Rectal smooth muscle tissue (tissue), 1 donor: ENCODE measurements around the gene SIRPA.

ENCODE experiments used
- H3K27ac ChIP-seq: one replicate; pipeline ENCODE4 v1.7.0; 2013; ENCODE audit warnings: low read depth, low read length, inconsistent platforms
- H3K27me3 ChIP-seq: one replicate; pipeline ENCODE4 v1.7.0; 2013; ENCODE audit warnings: low read length; ENCODE audit not compliant: control insufficient read depth, insufficient read depth
- H3K36me3 ChIP-seq: one replicate; pipeline ENCODE4 v1.7.0; 2013; ENCODE audit warnings: low read length; ENCODE audit not compliant: control insufficient read depth, insufficient read depth
- H3K4me1 ChIP-seq: one replicate; pipeline ENCODE4 v1.7.0; 2013; ENCODE audit warnings: low read length; ENCODE audit not compliant: control insufficient read depth, insufficient read depth
- H3K4me3 ChIP-seq: one replicate; pipeline ENCODE4 v1.7.0; 2013; ENCODE audit warnings: low read length
- H3K9ac ChIP-seq: one replicate; pipeline ENCODE4 v1.7.0; 2013; ENCODE audit warnings: low read length

The SIRPA gene

DNA sequence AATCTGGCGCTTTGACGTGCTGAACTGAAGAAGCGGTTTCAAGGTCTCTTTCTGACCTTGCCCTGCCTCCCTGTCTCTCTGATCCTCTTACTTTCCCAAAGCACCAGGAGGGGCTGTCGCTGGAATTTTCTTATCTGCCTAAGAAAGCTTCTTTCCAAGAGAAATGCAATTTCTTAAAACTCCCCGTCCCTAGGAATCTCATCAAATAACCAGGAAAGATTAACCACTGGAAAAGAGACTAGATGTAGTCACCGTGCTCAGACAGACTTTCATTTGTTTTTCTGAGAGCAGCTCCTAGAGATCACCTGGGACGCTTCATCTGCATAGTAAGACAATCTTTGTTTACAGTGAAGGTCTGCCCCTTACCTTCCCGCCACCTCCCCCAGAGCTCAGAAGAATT is 60.0 kb downstream of the SIRPA start:
- H3K4me3 ChIP-seq = no peak overlapping the region
- no peaks in the 10 kb centered on the region for H3K27me3 ChIP-seq
- no peak overlapping the region for H3K9ac ChIP-seq
- no peaks in the 10 kb centered on the region for H3K36me3 ChIP-seq
- H3K27ac ChIP-seq = no peak overlapping the region
- no peaks in the 10 kb centered on the region for H3K4me1 ChIP-seq

DNA sequence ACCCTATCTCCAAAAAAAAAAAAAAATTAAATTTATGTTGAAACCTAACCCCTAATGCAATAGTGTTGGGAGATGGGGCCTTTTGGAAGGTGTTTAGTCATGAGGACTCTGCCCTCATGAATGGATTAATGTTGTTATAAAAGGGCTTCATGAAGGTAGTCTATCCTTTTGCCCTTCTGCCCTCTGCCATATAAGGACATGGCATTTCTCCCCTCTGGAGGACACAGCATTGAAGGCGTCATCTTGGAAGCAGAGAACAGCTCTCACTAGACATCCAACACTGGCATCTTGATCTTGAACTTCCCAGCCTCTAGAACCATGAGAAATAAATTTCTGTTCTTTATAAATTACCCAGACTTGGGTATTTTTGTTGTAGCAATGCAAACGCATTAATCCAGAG is 63.2 kb downstream of the SIRPA start:
- no peak overlapping the region for H3K4me3 ChIP-seq
- no peak overlapping the region for H3K27ac ChIP-seq
- no peaks in the 10 kb centered on the region for H3K36me3 ChIP-seq
- H3K4me1 ChIP-seq = no peaks in the 10 kb centered on the region
- H3K27me3 ChIP-seq = no peaks in the 10 kb centered on the region
- no peak overlapping the region for H3K9ac ChIP-seq

DNA sequence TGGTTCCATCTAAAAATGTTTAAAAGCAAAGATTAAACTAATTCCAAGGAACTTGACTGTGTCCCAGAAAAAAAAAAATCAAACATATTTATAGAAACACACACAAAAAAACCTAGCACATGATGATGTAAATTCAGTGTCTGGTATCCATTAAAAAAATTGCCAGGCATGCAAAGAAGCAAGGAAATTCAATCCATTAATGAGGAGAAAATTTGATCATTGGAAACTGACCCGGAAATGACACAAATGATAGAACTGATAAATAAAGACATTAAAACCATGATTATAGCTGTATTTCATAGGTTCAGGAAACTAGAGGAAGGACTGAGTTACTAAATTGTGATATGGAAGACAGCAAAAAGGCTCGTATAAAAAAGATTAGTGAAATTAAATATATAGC is 63.9 kb downstream of the SIRPA start:
- Histone ChIP-seq H3K27ac (no peak overlapping the region), H3K4me3 (no peak overlapping the region), H3K36me3 (no peaks in the 10 kb centered on the region), H3K9ac (no peak overlapping the region), H3K4me1 (no peaks in the 10 kb centered on the region), H3K27me3 (no peaks in the 10 kb centered on the region)

DNA sequence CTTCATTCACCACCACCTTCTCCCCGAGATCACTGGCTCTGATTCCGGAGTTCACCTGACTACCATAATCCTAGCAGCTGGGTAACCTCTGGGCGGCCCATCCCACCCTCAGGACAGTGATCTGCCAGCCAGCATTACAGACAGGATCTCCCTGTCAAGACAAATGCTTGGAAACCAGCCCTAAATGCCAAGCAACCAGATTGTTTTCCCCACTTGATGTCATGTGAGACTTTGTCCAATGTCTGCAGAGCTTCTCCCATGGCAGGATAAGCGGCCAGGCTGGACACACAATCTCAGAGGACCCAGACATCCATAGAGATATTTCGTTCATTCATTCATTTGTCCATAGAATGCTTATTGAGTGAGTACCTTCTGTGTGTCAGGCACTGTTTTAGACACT is 66.2 kb downstream of the SIRPA start:
- Histone ChIP-seq H3K27me3 (no peaks in the 10 kb centered on the region), H3K27ac (no peak overlapping the region)

DNA sequence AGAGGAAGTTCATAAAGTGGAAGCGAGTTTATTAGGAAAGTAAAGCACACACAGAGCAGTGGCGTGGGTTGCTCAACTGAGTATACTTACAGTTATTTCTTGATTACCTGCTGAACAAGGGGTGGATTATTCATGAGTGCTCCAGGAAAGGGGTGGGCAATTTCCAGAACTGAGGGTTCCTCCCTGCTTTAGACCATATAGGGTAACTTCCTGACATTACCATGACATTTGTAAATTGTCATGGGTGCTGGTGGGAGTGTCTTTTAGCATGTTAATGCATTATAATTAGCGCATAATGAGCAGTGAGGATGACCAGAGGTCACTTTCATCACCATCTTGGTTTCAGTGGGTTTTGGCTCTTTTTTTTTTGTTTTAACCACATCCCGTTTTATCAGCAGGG is 68.9 kb downstream of the SIRPA start:
- Histone ChIP-seq H3K4me1 (no peaks in the 10 kb centered on the region), H3K4me3 (no peak overlapping the region), H3K9ac (no peak overlapping the region), H3K27ac (no peak overlapping the region), H3K36me3 (no peaks in the 10 kb centered on the region), H3K27me3 (no peaks in the 10 kb centered on the region)

More for the DNA sequence above, 66.2 kb downstream of the SIRPA start:
- Histone ChIP-seq H3K36me3 (no peaks in the 10 kb centered on the region), H3K4me3 (no peak overlapping the region), H3K9ac (no peak overlapping the region), H3K4me1 (no peaks in the 10 kb centered on the region)

DNA sequence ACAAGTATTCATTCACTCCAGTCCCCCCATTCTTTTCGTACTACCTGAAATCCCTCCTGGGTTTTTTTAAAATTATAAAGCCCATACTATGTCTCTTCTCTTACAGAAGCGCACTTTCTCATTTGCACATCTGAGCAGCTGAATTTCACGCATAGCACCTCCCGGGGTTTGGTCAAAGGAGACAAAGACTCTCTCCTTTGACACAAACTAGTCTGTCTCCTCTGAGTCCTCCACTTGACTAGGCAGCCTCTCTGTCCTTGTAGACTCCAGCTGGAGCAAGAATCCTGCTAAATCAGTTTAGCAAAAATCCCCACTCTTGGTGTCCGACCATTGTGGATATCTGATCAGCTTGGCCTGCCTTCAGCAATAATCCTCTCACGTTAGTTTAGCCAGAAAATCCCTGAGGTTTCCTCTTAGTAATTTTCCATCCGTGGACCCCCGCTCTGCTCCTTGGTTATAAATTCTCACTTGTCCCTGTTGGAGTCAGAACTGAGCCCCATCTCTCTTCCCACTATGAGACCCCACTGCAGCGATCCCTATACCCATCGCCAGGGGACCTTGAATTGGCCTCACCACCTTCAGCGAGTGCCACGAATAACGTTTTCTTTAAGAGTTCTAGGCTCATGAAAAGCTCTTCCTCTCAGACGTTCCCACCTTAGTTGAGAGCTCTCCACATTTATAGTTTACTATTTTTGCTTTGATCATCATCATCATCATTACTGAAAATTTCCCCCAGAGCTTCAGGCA is 69.6 kb downstream of the SIRPA start:
- H3K9ac ChIP-seq = no peak overlapping the region

DNA sequence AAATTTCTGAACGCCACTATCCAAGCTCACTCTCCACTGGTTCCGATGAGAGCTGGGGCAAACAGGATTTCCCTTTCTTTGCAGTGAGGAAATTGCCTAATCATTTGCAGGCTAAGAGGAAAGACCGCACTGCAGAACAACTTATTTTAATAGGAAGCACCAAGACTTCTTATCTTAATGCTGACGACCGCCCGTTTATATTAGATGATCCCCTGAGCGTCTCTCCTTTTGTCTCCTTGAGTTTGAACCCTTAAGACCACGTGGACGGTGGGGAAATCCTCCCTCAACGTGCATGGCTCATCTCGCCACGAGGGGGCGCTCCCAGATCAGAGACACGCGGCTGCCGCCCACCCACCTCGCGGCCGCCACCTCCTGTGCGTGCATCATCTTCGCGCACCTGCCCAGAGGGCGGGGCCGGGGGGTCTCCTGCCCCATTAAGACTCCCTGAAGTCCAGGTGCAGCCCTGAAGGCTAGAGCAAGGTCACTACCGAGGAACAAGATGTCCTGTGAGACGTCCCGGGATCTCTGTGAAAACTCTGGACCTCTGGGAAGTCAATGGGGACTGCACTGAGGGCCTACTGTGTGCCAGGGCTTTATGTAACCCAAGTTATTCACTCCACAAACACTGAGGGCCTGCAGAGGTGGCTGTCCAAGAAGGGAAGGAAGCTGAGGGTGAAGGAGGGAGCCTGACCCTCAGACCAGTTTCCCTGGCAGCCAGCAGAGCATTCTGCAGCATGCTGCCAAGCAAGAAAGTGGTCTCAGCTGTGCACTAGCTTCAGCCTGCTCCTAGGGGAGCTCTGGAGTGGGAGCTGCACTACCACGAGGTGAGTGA is 70.5 kb downstream of the SIRPA start:
- Histone ChIP-seq H3K27ac (no peak overlapping the region), H3K9ac (peak overlapping the region; percentile 11), H3K27me3 (no peaks in the 10 kb centered on the region), H3K4me3 (peak overlapping the region; percentile 13), H3K4me1 (no peaks in the 10 kb centered on the region), H3K36me3 (no peaks in the 10 kb centered on the region)

More for the DNA sequence above, 69.6 kb downstream of the SIRPA start:
- H3K27me3 ChIP-seq = no peaks in the 10 kb centered on the region
- H3K4me3 ChIP-seq = no peak overlapping the region
- H3K36me3 ChIP-seq = no peaks in the 10 kb centered on the region
- H3K4me1 ChIP-seq = no peaks in the 10 kb centered on the region
- H3K27ac ChIP-seq = no peak overlapping the region

DNA sequence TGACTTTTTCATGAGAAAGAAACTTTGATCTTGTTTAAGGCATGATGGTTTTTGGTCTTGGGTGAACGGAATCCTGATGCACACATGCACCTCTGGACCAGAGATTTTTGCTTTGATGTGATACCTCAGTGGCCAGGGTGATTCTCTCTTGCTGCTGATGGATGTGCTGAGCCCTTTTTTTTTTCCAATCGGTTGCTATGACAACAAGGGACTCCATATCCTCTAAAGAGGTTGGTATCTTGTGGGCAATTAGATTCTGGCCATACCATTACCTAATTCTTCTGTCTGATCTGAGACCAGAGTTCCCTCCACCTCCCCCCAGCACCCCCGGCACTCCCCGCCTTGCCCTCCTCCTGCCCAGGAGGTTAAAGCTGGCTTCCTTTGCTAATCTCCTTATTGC is 73.8 kb downstream of the SIRPA start:
- no peaks in the 10 kb centered on the region for H3K27me3 ChIP-seq
- no peak overlapping the region for H3K4me3 ChIP-seq
- H3K36me3 ChIP-seq = no peaks in the 10 kb centered on the region
- H3K9ac ChIP-seq = no peak overlapping the region
- H3K27ac ChIP-seq = no peak overlapping the region
- H3K4me1 ChIP-seq = no peaks in the 10 kb centered on the region

DNA sequence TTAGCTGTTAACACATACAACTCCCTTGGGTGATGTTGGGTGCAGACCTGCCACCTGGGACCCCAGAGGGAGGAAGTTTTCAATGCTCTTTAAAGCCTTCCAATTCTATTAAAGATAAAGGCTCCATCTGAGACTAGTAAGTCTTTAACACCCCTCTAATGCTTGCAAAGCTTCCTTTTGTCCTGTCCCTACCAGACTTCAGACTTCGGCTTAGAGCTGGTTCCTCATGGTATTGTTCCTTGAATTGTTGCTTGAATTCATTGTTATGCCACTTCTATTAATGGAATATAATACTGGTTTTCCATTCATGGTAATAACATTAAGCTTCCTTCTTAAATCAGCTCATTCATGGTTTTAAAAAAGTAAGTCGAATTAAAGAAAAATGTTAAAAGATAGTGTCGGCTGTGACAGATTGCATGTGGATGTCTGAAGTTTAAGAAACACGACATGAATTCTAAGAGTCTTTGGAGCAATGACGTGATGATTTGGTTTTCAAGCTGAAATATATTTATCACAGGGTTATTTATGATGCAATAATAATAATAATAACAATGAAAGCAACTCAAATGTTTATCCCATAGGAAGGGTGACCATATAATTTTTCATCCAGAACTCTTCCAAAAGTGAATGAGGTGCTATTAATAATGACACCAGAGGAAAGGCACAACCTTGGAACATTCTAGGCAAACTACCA is 76.8 kb downstream of the SIRPA start:
- Histone ChIP-seq H3K4me3 (no peak overlapping the region), H3K4me1 (no peaks in the 10 kb centered on the region), H3K27me3 (no peaks in the 10 kb centered on the region), H3K27ac (no peak overlapping the region), H3K36me3 (no peaks in the 10 kb centered on the region), H3K9ac (no peak overlapping the region)

DNA sequence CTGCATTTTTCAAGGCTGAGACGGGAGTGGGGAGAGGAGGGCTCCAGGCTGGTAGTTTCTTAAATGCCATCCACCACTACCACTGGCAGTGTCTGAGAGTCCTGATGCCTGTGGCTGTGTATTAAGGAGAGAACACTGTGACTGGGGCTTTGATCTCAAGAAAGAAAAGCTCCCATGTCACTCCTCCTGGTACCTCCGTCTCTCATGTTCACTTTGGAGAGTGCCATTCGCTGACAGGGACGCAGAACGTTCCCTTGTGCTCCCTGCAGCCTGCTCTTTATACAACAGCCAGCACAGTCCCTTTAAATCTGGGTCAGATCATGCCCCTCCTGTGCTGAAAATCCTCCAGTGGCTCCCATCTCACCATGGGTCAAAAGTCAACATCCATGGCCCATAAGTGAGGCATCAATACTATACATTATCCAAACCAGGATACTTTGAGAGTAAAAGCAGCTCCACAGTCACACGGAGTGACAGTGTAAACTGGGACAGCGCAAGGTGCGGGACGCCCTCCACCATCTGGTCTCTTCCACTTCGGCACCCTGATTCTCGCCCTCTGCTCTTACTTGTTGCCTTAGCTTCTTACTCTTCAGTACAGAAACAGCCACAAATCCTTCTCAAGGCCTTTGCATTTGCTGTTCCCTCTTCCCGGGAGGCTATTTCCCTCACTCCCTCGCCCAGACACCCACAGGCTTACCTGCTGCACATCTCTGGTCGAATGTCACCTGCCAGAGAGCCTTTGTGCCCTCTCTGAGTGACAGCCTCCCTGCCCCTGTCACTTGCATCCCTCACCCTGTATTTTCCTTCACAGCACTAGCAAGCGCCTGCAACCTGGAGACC is 78.6 kb downstream of the SIRPA start:
- Histone ChIP-seq H3K27me3 (no peaks in the 10 kb centered on the region), H3K4me3 (no peak overlapping the region), H3K36me3 (no peaks in the 10 kb centered on the region), H3K4me1 (no peaks in the 10 kb centered on the region), H3K9ac (no peak overlapping the region), H3K27ac (no peak overlapping the region)

DNA sequence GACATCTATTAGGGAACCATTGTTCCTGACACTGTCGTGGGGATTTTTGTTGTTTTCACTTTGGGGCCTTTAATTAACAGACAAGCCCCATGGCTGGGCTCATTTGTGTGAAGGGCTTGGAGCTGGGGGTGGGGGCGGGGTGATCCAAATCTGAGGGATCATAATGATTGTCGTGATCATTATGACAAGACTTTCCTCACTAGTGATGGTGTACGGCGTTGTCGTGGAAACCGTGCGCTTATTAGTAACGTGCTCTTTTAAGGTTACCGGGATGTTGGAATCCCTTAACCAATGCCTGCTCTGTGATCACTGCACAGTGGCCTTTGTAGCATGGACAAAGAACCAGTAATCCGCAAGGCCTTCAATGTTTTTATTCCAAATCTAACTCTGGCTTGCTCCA is 80.1 kb downstream of the SIRPA start:
- Histone ChIP-seq H3K27ac (no peak overlapping the region), H3K4me3 (no peak overlapping the region), H3K4me1 (no peaks in the 10 kb centered on the region), H3K27me3 (no peaks in the 10 kb centered on the region), H3K36me3 (no peaks in the 10 kb centered on the region), H3K9ac (no peak overlapping the region)
